ENCODE measurements around the gene WRNIP1. TPM values are rescaled to one million over a fixed set of nuclear protein-coding genes. Genes with fewer than 3 reads are reported as not detected.
A peak's percentile ranks its signal among the peaks of the same experiment; 100 is the strongest.

Gene WRNIP1
- total and polyA plus RNA-seq, 4 donors, result 35.9 to 78.0 (median 67.1) TPM

GRCh38 chr6:2729921-2730320 lies 35.3 kb upstream of the WRNIP1 start:
- WGBS (ENCODE audit: insufficient coverage), result 74% methylated on average over 6 of the region's 10 CpGs
- DNase-seq (ENCODE audit: low read depth in 4 of 6, low spot score in 6 of 6), result no peak
- no peaks in the 10 kb centered on the region for H3K9me3 ChIP-seq (ENCODE audit: control insufficient read depth, insufficient read depth, low read length)
- peaks cover 17% of the 10 kb centered on the region for H3K4me1 ChIP-seq (ENCODE audit: control insufficient read depth, insufficient read depth, low read length)
- no peaks in the 10 kb centered on the region for H3K36me3 ChIP-seq (ENCODE audit: control insufficient read depth, insufficient read depth, low read length)
- H3K27me3 ChIP-seq (ENCODE audit: control insufficient read depth, insufficient read depth, low read length), result no peaks in the 10 kb centered on the region
- no peak overlapping the region for H3K27ac ChIP-seq (ENCODE audit: low read depth, low read length)
- no peak overlapping the region for H3K4me3 ChIP-seq (ENCODE audit: low read depth, low read length)

GRCh38 chr6:2730353-2731107 lies 34.7 kb upstream of the WRNIP1 start:
- 50% methylated on average over 5 of the region's 9 CpGs for WGBS (ENCODE audit: insufficient coverage)
- DNase-seq (ENCODE audit: low read depth in 4 of 6, low spot score in 6 of 6), result peak in 2 of 6 donors; percentile 73 to 78
- no peak overlapping the region for H3K4me3 ChIP-seq (ENCODE audit: low read depth, low read length)
- no peak overlapping the region for H3K27ac ChIP-seq (ENCODE audit: low read depth, low read length)
- no peaks in the 10 kb centered on the region for H3K9me3 ChIP-seq (ENCODE audit: control insufficient read depth, insufficient read depth, low read length)
- H3K36me3 ChIP-seq (ENCODE audit: control insufficient read depth, insufficient read depth, low read length), result no peaks in the 10 kb centered on the region
- H3K27me3 ChIP-seq (ENCODE audit: control insufficient read depth, insufficient read depth, low read length), result no peaks in the 10 kb centered on the region
- peaks cover 17% of the 10 kb centered on the region for H3K4me1 ChIP-seq (ENCODE audit: control insufficient read depth, insufficient read depth, low read length)

- Histone ChIP-seq H3K4me3 (ENCODE audit: low read depth, low read length) (no peak overlapping the region), H3K27me3 (ENCODE audit: control insufficient read depth, insufficient read depth, low read length) (no peaks in the 10 kb centered on the region), H3K4me1 (ENCODE audit: control insufficient read depth, insufficient read depth, low read length) (peaks cover 17% of the 10 kb centered on the region), H3K36me3 (ENCODE audit: control insufficient read depth, insufficient read depth, low read length) (no peaks in the 10 kb centered on the region), H3K27ac (ENCODE audit: low read depth, low read length) (no peak overlapping the region), H3K9me3 (ENCODE audit: control insufficient read depth, insufficient read depth, low read length) (no peaks in the 10 kb centered on the region)
- DNase-seq (ENCODE audit: low read depth in 4 of 6, low spot score in 6 of 6), result no peak
- WGBS (ENCODE audit: insufficient coverage), result 82% methylated on average over 3 of the region's 5 CpGs
Measured at GRCh38 chr6:2731281-2731909, 33.8 kb upstream of the WRNIP1 start.

- Histone ChIP-seq H3K27ac (ENCODE audit: low read depth, low read length) (no peak overlapping the region), H3K36me3 (ENCODE audit: control insufficient read depth, insufficient read depth, low read length) (no peaks in the 10 kb centered on the region), H3K4me3 (ENCODE audit: low read depth, low read length) (no peak overlapping the region), H3K4me1 (ENCODE audit: control insufficient read depth, insufficient read depth, low read length) (peaks cover 17% of the 10 kb centered on the region), H3K27me3 (ENCODE audit: control insufficient read depth, insufficient read depth, low read length) (no peaks in the 10 kb centered on the region), H3K9me3 (ENCODE audit: control insufficient read depth, insufficient read depth, low read length) (no peaks in the 10 kb centered on the region)
- WGBS (ENCODE audit: insufficient coverage), result 66% methylated on average over 3 of the region's 5 CpGs
- DNase-seq (ENCODE audit: low read depth in 4 of 6, low spot score in 6 of 6), result peak in 1 of 6 donors; percentile 50
Measured at GRCh38 chr6:2732503-2733089, 32.6 kb upstream of the WRNIP1 start.

- H3K27ac ChIP-seq (ENCODE audit: low read depth, low read length), result no peak overlapping the region
- H3K4me1 ChIP-seq (ENCODE audit: control insufficient read depth, insufficient read depth, low read length), result peaks cover 17% of the 10 kb centered on the region
- H3K4me3 ChIP-seq (ENCODE audit: low read depth, low read length), result no peak overlapping the region
- H3K36me3 ChIP-seq (ENCODE audit: control insufficient read depth, insufficient read depth, low read length), result no peaks in the 10 kb centered on the region
- 90% methylated on average over 2 of the region's 5 CpGs for WGBS (ENCODE audit: insufficient coverage)
- H3K27me3 ChIP-seq (ENCODE audit: control insufficient read depth, insufficient read depth, low read length), result no peaks in the 10 kb centered on the region
- no peaks in the 10 kb centered on the region for H3K9me3 ChIP-seq (ENCODE audit: control insufficient read depth, insufficient read depth, low read length)
- no peak for DNase-seq (ENCODE audit: low read depth in 4 of 6, low spot score in 6 of 6)
Measured at GRCh38 chr6:2733324-2733723, 31.9 kb upstream of the WRNIP1 start.

GRCh38 chr6:2733736-2734480 lies 31.3 kb upstream of the WRNIP1 start:
- H3K9me3 ChIP-seq (ENCODE audit: control insufficient read depth, insufficient read depth, low read length), result no peaks in the 10 kb centered on the region
- peak in 1 of 6 donors; percentile 60 for DNase-seq (ENCODE audit: low read depth in 4 of 6, low spot score in 6 of 6)
- no peaks in the 10 kb centered on the region for H3K27me3 ChIP-seq (ENCODE audit: control insufficient read depth, insufficient read depth, low read length)
- 98% methylated on average over 18 of the region's 22 CpGs for WGBS (ENCODE audit: insufficient coverage)
- no peak overlapping the region for H3K4me3 ChIP-seq (ENCODE audit: low read depth, low read length)
- no peaks in the 10 kb centered on the region for H3K36me3 ChIP-seq (ENCODE audit: control insufficient read depth, insufficient read depth, low read length)
- H3K4me1 ChIP-seq (ENCODE audit: control insufficient read depth, insufficient read depth, low read length), result peaks cover 17% of the 10 kb centered on the region
- H3K27ac ChIP-seq (ENCODE audit: low read depth, low read length), result no peak overlapping the region

GRCh38 chr6:2734488-2735166 lies 30.6 kb upstream of the WRNIP1 start:
- Histone ChIP-seq H3K4me1 (ENCODE audit: control insufficient read depth, insufficient read depth, low read length) (peaks cover 11% of the 10 kb centered on the region), H3K9me3 (ENCODE audit: control insufficient read depth, insufficient read depth, low read length) (no peaks in the 10 kb centered on the region), H3K27me3 (ENCODE audit: control insufficient read depth, insufficient read depth, low read length) (no peaks in the 10 kb centered on the region), H3K27ac (ENCODE audit: low read depth, low read length) (no peak overlapping the region), H3K4me3 (ENCODE audit: low read depth, low read length) (no peak overlapping the region), H3K36me3 (ENCODE audit: control insufficient read depth, insufficient read depth, low read length) (no peaks in the 10 kb centered on the region)
- DNase-seq (ENCODE audit: low read depth in 4 of 6, low spot score in 6 of 6), result no peak
- 77% methylated on average over 2 of the region's 2 CpGs for WGBS (ENCODE audit: insufficient coverage)

GRCh38 chr6:2737885-2738284 lies 27.3 kb upstream of the WRNIP1 start:
- no peak overlapping the region for H3K4me3 ChIP-seq (ENCODE audit: low read depth, low read length)
- WGBS (ENCODE audit: insufficient coverage), result no CpG with 5 or more reads among the region's 3 CpGs
- H3K27ac ChIP-seq (ENCODE audit: low read depth, low read length), result no peak overlapping the region
- no peaks in the 10 kb centered on the region for H3K9me3 ChIP-seq (ENCODE audit: control insufficient read depth, insufficient read depth, low read length)
- H3K36me3 ChIP-seq (ENCODE audit: control insufficient read depth, insufficient read depth, low read length), result no peaks in the 10 kb centered on the region
- no peaks in the 10 kb centered on the region for H3K27me3 ChIP-seq (ENCODE audit: control insufficient read depth, insufficient read depth, low read length)
- DNase-seq (ENCODE audit: low read depth in 4 of 6, low spot score in 6 of 6), result no peak
- no peaks in the 10 kb centered on the region for H3K4me1 ChIP-seq (ENCODE audit: control insufficient read depth, insufficient read depth, low read length)

GRCh38 chr6:2738373-2738979 lies 26.7 kb upstream of the WRNIP1 start:
- Histone ChIP-seq H3K4me3 (ENCODE audit: low read depth, low read length) (no peak overlapping the region), H3K4me1 (ENCODE audit: control insufficient read depth, insufficient read depth, low read length) (no peaks in the 10 kb centered on the region), H3K9me3 (ENCODE audit: control insufficient read depth, insufficient read depth, low read length) (no peaks in the 10 kb centered on the region), H3K36me3 (ENCODE audit: control insufficient read depth, insufficient read depth, low read length) (no peaks in the 10 kb centered on the region), H3K27ac (ENCODE audit: low read depth, low read length) (no peak overlapping the region), H3K27me3 (ENCODE audit: control insufficient read depth, insufficient read depth, low read length) (no peaks in the 10 kb centered on the region)
- peak in 3 of 6 donors; percentile 47 to 93 (median 85) for DNase-seq (ENCODE audit: low read depth in 4 of 6, low spot score in 6 of 6)
- 0% methylated on average over 2 of the region's 5 CpGs for WGBS (ENCODE audit: insufficient coverage)
